Measurements from ENCODE around the gene EHD1.
A peak's percentile ranks its signal among the peaks of the same experiment; 100 is the strongest.
"Not testable (repeated sequence)": the region's sequence is repeated elsewhere in the genome, so short reads cannot be mapped to it uniquely, and the experiment has no call there.

The EHD1 gene

GRCh38 chr11:64815433-64815832 is 63.0 kb downstream of the EHD1 start:
- not testable (repeated sequence) for H3K27ac ChIP-seq, H3K4me3 ChIP-seq

DNA sequence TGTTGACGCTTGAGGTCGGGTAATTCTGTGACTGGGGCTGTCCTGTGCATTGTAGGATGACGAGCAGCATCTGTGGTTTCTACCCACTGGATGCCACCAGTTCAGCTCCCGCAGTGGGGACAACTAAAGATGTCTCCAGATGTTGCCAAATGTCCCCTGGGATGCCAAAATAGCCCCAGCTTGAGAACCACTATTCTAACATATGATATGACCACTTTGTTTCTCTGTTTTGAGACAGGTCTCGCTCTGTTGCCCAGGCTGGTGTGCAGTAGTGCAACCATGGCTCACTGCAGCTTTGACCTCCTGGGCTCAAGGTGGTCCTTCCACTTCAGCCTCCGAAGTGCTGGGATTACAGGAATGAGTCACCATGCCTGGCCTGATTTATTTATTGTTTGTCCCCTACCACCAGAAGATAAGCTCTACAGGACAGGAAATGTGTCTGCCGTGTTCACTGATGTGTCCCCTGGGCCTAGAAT is 63.7 kb downstream of the EHD1 start:
- no peak overlapping the region for H3K4me3 ChIP-seq
- no peak overlapping the region for H3K27ac ChIP-seq

DNA sequence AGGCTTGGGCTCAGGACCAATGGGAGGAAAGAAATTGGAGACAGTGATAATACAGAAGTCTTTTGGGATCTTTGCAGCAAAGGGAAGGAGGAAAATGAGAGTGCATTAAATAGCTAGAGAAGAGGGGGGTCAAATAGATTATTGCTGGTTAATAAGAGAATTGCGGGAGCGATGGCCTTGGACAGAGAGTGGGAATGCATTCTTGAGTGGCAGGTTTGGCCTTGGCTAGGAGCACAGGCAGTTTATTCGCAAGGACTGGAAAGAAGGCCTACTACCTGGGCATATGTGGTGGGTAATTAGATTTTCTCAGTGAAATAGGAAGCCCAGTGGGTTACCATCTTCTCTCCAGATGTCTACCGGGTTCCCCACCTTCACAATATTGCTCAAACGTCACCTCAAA is 64.6 kb downstream of the EHD1 start:
- no peak overlapping the region for H3K27ac ChIP-seq
- H3K4me3 ChIP-seq = no peak overlapping the region

GRCh38 chr11:64810891-64811272 is 67.5 kb downstream of the EHD1 start:
- Histone ChIP-seq H3K4me3 (peak overlapping the region; percentile 57 to 94 (median 81)), H3K27ac (peak overlapping the region in 14 of 21 experiments; percentile 54 to 88 (median 80))

DNA sequence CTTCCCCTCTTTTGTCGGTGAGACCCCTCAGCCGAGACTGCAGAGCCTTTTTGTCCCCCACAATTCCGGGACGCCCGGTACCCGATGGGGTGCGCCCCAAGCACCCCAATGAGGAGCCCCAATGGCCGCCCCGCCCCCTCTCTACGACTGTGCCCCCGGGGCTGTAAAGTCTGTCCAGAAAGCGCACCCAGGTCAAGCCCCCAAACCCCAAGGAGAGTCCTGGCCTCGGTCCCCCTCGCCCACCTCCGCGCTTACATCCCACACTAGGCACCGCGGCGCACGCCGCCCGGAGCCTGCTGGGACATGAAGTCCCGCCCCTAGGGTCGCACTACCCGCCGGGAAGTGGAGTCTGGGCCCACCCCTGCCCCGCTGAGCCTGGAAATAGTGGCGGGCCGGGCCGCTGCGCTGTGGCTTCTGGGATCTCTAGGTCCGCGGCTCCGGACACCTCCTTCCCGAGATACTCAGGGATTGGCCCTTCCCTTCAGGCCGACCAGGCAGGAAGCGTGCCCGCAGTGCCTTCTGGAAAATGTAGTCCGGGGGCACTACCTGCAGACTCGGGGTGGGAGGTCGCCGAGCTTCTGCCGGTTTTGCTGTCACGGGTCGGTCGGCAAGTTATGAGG is 68.0 kb downstream of the EHD1 start, which contains the start of gene MEN1:
TSS of gene MEN1 (minus strand) at position 281 of the 620 bp plus-strand sequence. CDS start 442 bp downstream, outside the sequence.
- Histone ChIP-seq H3K27ac (peak within 1 kb of the TSS; percentile 28 to 88 (median 79)), H3K4me3 (peak within 1 kb of the TSS; percentile 57 to 94 (median 81))

DNA sequence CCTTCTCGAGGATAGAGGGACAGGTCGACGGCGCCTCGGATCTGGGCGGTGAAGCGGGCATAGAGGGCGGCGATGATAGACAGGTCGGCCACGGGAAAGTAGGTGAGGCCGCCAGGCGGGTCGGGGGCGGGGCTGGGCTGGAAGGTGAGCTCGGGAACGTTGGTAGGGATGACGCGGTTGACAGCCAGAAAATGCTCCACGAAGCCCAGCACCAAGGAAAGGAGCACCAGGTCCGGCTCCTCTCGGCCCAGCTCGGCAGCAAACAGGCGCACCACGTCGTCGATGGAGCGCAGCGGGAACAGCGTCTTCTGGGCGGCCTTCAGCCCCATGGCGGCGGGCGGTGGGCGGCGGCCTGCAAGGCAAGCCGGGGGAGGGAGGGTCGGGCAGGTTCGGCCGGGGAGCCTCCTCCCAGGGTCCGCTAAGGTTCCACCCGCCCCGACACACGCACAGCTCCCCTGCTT is 68.6 kb downstream of the EHD1 start:
- Histone ChIP-seq H3K4me3 (peak overlapping the region; percentile 57 to 94 (median 81)), H3K27ac (peak overlapping the region; percentile 28 to 88 (median 79))

- Histone ChIP-seq H3K27ac (no peak overlapping the region), H3K4me3 (no peak overlapping the region)
Observed at GRCh38 chr11:64805481-64805880, 72.9 kb downstream of the EHD1 start.

DNA sequence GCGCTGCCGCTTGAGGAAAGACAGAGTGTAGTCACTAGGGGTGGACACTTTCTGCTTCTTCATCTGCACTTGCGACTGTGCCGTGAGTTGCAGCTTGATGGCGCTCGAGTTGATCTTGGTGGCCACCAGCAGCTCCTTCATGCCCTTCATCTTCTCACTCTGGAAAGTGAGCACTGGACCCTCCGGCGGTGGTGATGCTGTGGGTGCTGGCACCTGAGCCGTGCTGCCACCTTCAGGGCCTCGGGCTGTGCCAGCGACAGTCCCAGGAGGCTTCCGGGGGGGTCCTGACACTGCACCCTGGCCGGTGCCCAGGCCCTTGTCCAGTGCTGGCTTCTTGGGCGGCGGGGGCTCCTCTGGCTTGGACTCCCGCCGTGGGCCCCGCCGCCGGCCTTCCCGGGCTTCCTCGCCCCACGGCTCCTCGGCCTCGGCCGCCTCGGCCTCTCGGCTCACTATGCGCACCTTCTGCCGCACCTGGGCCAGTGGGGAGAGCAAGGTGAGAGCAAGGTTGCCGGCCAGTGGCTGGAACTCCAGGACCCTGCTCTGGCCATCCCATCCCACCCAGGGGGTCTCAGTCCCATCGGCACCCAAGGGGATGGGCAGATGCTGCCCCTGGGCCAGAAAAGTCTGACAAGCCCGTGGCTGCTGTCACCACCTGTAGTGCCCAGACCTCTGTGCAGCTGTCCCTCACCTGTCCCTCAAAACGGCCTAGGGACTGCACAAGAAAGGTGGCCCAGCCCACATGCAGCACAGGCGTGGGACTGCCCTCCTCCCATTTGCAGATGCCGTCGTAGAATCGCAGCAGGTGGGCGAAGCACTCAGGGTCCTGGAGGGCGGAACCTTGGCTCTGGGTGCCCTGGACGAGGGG is 73.8 kb downstream of the EHD1 start:
- H3K27ac ChIP-seq = peak overlapping the region in 14 of 21 experiments; percentile 74 to 89 (median 79)
- H3K4me3 ChIP-seq = peak overlapping the region in 1 of 7 experiments; percentile 64

- H3K27ac ChIP-seq = peak overlapping the region in 18 of 21 experiments; percentile 59 to 89 (median 79)
- H3K4me3 ChIP-seq = peak overlapping the region; percentile 41 to 72 (median 58)
Observed at GRCh38 chr11:64803846-64804345, 74.5 kb downstream of the EHD1 start.

- H3K27ac ChIP-seq = peak within 1 kb of the TSS in 20 of 21 experiments; percentile 31 to 89 (median 78)
- H3K4me3 ChIP-seq = peak within 1 kb of the TSS; percentile 46 to 72 (median 58)
Observed at GRCh38 chr11:64803158-64803845, 75.1 kb downstream of the EHD1 start, which contains the start of gene MAP4K2. TSS of gene MAP4K2 (minus strand) at chr11:64803214. CDS start at chr11:64803149, 65 bp downstream.

DNA sequence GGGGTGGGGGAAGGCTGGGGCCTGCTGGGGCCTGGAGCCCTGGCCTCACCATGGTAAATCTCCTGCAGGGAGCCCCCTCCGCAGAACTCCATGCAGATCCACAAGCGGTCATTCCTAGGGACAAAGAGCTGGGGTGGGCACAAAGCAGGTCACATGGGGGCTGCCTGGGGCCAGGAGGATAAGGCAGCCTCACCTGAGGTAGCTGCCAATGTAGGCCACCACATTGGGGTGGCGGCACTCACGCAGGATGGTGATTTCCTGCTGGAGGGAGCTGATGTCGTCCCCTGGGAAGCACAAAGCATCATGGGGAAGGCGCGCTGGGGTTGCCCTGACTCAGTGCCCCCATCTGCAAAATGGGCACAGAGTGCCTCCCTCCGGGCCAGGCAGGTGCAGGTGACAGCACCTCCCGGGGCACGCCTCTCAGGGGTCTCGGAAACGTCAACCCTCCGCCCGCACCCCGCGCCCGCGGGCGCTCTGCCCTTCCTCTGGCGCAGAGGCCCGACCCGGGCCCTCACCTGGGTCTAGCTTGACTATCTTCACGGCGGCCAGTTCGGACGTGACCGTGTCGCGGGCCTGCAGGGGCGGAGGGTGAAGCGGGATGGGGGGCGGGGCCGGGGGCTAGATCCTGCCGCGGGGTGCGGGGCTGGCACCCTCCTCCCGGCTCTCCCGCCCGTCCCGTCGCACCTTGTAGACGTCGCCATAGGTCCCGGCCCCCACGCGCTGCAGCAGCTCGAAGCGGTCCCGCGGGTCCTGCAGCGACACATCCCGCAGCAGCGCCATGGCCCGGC is 75.9 kb downstream of the EHD1 start:
- Histone ChIP-seq H3K27ac (peak overlapping the region in 19 of 21 experiments; percentile 10 to 89 (median 70)), H3K4me3 (peak overlapping the region; percentile 46 to 72 (median 58))
